ENCODE data around the gene BCAP29. TPM values are rescaled to one million over a fixed set of nuclear protein-coding genes. Genes with fewer than 3 reads are reported as not detected.

Gene BCAP29
- total RNA-seq, 1 donor from 2014 or later, result 42.9 TPM

DNA sequence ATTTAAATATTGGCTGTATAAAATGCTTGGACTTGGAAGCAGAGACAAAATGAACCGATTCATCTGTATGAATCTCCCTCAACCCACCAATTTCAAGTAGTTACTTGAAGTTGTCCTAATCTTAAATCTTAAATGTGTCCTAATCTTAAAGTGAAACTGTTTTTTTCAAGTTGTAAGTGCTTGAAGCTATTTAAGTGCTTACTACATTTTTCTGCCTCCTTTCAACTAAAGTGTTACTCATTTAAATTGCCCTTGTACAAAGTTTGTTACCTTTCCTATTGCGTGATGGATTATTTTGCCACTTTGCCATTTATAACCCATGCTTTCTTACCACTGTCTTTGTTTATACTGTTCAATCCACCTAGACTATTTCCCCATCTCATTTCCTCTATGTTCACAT lies 2.8 kb downstream of the BCAP29 start:
- no peak for ATAC-seq

DNA sequence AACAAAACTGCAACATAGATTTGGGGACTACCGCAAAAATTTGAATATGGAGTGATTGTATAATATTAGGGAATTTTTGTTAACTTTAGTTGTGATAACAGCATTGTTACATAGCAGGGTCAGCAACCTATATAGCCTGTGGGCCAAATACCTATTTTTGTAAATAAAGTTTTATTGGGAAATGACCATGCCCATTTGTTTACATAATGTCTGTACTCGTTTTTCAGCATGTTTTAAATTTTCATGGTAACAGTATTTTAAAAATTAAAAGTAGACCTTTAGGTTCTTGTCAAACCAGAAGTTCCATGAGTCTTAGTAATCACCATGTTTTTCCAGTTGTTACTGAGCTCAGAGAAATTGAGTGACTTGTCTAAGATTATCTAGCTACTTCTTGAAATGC lies 4.7 kb downstream of the BCAP29 start:
- ATAC-seq, result no peak

- ATAC-seq, result no peak
Observed at GRCh38 chr7:107588529-107589130, 8.6 kb downstream of the BCAP29 start.

DNA sequence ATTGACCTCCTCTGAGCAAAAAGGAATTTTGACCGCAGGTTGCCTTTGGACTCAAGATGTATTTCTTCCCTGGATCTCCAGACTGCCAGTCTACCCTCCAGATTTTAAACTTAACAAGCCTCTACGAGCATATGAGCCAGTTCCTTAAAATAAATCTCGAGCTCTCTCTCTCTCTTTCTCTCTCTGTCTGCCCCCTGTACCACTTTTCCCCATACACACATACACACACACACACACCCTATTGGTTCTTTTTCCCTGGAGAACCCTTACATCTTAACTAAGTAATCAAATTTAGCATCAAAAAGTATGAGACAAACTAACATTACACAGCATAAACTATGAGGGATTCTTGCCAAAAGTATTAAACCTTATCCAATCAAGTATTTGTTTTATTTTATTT lies 11.4 kb downstream of the BCAP29 start:
- no peak for ATAC-seq

DNA sequence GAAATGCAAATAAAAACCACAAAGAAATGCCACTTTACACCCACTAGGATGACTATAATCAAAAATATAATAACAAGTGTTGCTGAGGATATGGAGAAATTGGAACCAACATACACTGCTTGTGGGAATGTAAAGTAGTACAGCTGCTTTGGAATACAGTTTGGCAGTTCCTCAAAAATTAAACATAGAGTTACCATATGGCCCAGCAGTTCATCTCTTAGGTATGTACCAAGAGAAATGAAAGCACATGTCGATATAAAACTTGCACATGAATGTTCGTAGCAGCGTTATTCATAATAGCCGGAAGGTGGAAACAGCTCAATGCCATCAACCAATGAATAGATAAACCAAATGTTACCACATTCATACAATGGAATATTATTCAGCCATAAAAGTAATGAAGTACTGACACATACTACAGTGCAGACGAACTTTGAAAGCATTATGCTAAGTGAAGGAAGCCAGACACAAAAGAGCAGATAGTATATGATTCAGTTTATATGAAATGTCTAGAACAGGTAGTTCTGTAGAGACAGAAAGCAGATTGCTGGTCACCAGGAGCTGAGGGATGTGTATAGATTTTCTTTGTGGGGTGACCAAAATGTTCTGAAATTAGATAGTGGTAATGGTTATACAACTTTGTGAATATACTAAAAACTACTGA lies 12.4 kb downstream of the BCAP29 start:
- no peak for ATAC-seq

DNA sequence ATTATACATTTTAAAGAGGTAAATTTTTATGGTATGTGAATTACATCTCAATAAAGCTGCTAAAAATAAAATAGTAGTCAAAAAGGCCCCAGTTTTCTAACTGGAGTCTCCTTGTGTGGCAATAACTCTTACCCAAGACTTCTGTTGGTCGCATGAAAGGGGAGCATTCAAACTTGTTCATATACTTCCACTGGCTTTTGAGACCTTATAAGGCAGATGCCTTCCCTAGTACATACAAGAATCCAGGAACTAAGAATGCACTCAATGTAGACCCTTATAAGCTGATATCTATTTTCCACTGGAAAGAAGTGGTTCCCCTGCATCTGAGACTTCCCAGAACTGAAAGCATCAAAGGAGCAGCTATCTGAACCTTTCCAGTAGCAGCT lies 13.0 kb downstream of the BCAP29 start:
- ATAC-seq, result no peak

DNA sequence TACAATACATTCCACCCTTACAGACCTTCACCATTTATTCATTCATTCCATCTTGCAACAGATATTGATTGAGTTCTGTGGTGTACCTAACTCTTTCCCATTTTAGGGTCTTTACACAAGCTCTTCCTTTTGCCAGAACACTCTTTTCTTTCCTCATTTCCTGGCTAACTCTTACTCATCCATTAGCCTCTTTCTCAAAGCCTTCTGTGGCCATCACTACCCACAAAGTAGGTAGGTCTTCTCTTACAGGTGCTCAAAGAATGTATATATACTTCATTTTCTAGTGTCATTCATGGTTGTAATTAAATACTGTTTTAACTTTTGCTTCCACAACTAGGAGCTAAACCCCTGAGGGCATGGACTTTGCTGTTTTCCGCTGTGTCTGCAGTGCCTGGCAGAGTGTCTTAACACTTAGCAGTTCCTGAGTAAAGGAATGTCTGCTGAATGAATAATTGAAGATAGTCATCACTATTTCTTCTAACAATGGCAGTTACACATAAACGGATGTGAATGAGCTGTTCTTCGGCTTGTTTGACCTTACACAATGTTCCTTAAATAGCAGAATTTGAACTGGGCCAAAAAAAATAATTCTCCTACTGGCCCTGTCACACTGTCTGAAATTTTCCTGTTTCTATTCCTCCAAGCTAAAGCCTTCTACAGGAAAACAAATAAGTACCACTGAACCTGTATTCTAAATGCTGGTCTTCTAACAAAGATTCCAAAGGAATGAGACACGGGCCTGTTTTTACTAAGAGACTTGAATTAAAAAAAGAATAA lies 15.1 kb downstream of the BCAP29 start:
- ATAC-seq, result peak; percentile 74

DNA sequence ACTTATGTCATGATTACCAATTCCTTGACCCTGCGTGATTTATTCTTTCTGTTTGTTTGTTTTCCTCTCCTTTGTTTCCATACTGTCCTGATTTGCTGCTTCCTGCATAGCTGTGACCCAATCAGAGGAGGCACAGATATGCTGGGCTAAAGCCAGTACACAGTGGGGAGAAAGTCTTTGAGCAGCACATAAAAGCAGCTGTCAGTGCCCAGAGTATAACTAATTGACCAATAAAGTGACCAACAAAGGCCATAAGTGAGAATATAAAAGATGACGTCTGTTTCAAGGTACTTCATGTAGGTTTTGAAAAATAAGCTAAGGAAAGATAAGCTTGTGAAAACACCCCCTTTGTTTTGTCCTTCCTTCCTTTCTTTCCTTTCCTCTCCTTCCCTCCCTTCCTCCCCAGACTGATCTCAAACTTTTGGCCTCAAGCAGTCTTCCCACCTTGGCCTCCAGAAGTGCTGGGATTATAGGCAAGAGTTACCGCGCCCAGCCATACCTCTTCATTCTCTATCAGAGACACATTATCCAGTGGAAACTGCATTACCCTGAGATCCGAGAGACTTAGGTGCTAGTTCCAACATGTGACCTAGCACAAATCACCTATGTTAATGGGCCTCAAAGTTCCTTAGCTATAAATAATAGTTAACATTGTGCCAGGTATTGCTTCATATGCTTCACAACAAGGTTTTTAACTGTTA lies 17.0 kb downstream of the BCAP29 start:
- ATAC-seq, result no peak

DNA sequence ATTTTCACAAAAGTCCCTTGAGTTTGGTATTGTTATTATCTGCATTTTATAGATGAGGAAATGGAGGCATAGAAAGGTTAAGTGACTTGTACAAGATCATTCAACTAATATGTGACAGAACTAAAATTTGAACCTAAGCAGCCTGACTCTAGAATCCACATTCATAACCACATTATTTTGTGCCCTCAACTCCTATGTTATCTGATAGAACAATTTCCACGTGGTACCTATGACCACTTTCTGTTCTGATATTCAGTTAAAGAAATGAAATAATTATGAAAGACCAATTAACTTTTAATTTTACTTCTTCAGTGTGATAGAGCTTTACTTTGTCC lies 17.5 kb downstream of the BCAP29 start:
- ATAC-seq, result no peak

DNA sequence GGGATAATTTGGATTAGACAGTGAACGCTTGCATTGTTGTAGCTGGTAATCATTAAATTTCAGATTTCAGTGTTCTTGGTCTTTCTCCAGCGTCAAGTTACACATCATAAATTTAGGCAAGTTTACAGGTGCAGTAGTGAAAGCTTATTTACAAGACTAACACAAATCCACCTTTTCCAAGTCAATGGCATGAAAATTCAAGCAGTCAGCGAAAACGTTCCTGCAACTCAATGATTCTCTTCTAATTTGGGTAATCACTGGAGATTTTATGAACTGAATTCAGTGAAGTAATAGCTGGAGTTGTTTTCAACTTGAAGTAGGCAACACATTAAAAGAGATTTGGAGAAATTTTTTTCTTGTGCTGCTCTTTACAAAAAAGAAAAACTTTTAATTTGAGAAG lies 17.9 kb downstream of the BCAP29 start:
- no peak for ATAC-seq

- ATAC-seq, result no peak
Observed at GRCh38 chr7:107599262-107599661, 19.2 kb downstream of the BCAP29 start.

DNA sequence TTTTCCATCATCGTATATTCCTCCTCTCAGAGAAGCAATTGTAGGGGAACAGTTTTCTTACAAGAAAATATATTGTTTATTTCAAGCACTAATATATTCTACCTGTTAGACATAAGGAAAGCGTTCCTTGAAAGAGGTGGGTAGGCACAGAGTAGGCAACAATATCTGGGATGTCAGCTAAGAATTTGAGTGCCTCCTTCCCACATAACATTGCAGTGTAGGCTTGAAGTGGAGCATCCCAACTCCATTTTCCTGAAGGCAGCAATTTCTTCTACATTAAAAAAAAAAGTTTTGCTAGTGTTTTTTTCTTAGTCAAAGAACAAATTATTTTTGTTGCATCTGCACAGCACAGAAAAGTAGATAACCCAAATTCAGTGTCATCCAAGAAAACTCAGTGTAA lies 20.8 kb downstream of the BCAP29 start:
- ATAC-seq, result no peak

DNA sequence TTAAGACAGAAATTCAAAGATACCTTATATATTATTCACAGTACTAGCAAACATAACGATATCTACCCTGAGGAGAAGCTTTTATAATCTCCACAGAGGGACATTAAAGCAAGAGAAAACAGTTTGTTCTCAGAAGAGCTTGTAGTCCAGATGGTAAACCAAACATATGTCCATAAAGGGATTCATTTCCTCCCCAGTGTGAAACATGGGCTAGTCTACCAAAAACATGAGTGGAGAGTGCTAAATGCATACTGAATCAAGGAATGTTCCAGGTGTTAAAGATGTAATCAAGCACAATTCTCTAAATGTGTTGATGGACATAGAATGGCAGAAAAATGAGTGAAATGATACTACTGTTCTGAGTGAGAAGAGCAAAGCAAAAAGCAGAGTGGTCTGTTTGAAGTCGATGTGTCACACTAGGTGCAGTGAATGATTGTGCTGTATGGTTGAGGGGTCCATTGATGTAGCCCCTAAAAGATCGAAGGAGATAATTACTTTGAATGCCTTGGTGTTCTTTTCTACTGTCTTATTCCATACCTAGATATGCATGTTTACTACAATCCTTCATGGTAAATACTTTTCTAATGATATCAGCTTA lies 25.3 kb downstream of the BCAP29 start:
- ATAC-seq, result no peak

DNA sequence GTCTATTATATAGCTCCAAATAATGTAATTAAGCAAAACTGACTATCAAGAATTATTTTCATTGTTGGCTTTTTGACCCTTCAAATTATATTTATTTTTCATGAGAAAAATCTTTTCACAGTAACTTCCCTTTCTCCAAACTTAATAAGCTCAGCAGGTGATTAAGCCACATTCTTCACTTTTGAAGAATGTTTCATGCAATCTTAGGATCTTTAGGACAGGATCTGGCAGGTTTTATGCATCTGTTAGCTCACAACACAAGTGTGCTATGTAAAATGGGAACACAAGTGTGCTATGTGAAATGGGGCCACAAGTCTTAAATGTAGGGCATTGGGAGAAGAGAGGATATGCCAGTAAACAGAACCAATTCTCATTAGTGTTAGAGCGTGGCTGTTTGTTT lies 26.3 kb downstream of the BCAP29 start:
- no peak for ATAC-seq

DNA sequence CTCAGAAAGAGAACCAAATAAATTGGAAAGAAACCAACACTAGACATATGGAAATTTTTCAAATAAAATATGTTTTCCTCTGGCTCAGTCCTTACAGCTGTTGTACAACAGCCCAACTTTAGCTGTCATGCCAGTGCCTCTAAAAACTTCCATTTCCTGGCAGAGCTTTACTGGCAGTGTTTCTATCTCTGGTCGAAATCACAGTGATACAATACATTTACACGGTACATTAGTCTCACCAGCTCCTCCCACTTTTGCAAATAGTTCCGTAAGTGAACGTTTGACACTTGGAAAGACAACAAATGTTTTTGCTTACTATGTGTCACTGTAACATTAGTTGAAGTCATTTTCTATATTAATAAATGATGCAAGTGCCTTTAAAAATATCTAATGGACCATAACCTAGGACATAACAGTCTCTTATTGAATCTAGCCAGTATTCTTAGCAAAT lies 29.8 kb downstream of the BCAP29 start:
- ATAC-seq, result no peak

GRCh38 chr7:107610323-107610722 lies 30.3 kb downstream of the BCAP29 start:
- no peak for ATAC-seq

DNA sequence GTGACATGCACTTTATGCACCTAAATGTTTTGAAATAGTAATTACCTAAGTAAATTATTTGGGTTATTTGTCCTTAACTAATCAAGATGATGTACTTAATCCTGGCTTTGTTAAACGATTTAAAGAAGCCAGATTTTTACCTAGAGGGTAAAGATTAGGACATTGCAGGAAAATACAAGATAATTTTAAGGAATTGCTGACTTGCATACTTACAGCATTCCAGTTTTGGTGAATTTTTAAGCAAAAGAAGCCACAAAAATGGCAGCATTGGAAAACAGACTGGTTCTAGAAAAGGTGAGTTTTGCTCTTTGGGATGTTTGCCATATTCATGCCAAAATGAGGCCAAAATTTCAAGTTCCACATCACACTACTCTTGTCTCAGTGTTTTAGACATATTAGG lies 33.4 kb downstream of the BCAP29 start:
- no peak for ATAC-seq

DNA sequence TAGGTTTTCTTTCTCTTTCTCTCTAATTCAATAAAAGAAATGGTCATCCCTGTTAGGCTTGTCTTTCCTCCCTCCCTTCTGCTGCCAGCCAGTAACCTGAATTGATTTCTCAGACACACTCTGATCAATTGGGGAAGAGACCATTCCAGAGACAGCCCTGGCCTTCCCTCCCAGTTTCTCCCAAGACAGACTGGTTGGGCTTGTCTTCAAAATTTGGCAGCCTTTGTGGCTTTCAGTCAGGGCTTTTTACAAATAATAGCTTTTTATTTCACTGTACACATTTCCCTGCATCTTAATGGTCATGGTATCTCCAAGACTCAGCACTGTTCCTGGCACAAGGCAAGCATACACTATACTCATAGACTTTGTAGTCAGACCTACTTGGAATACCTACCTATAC lies 33.9 kb downstream of the BCAP29 start:
- ATAC-seq, result no peak

DNA sequence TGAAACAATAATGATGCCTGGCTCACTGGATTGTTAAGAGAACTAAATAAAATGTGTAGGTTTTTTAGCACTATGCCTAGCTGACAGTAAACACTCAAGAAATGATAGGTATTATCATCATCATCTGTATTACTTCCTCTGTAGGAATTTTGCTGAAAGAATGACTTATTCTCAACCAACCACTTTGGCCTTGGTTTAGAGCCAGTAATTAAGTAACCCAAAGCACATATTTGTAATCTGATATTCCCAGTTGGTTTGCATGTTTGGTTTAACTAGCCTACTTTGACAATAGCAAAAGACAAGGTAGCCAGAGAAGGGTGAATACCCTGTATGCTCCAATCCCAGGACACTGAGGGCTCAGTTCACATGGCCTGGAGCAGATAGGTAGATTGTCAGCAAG lies 34.4 kb downstream of the BCAP29 start:
- ATAC-seq, result no peak

- ATAC-seq, result peak; percentile 41
Observed at GRCh38 chr7:107615910-107616680, 36.0 kb downstream of the BCAP29 start.

DNA sequence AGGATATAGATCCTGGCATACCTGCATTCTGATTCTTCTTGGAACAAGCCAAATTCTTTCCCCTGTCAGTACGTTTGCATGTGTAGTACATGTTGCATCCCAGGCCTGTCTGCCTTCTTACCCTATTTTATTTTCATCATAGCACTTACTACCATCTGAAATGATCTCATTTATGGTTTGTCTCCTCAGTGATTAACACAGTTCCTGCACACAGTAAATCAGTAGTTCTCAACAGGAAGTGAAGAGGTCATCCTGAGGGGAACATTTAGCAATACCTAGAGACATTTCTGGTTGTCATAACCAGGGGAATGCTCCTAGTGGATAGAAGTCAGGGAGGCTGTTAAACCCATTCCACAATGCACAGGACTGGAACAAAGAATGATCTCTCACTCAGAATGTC lies 42.4 kb downstream of the BCAP29 start:
- peak; percentile 45 for ATAC-seq

DNA sequence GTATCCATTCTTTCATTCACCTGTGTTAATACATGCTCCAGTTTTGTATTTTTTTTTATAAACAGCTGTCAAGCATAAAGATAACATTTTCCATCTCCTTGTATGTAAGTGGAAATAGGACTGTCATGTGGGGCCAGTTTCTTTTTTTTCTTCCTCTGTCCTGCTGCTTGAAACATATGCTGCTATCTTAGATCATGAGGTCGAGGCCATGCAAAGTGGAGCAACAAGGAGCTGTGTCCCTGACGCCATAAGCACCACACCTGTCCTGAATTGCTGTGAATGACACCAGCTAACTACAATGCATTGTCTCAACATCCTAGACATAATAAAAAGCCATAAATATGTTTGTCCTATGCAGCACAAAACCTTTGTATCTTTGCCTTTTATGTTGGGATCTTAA lies 42.8 kb downstream of the BCAP29 start:
- no peak for ATAC-seq
